IPS DF 4.7 (cell line): ENCODE measurements around the gene CFAP74.

ENCODE experiments used
- DNase-seq: peaks from one replicate; pipeline ENCODE4 v3.0.0-alpha.2; 2013; ENCODE audit warnings: low spot score; ENCODE audit errors: extremely low read depth

Gene CFAP74

DNA sequence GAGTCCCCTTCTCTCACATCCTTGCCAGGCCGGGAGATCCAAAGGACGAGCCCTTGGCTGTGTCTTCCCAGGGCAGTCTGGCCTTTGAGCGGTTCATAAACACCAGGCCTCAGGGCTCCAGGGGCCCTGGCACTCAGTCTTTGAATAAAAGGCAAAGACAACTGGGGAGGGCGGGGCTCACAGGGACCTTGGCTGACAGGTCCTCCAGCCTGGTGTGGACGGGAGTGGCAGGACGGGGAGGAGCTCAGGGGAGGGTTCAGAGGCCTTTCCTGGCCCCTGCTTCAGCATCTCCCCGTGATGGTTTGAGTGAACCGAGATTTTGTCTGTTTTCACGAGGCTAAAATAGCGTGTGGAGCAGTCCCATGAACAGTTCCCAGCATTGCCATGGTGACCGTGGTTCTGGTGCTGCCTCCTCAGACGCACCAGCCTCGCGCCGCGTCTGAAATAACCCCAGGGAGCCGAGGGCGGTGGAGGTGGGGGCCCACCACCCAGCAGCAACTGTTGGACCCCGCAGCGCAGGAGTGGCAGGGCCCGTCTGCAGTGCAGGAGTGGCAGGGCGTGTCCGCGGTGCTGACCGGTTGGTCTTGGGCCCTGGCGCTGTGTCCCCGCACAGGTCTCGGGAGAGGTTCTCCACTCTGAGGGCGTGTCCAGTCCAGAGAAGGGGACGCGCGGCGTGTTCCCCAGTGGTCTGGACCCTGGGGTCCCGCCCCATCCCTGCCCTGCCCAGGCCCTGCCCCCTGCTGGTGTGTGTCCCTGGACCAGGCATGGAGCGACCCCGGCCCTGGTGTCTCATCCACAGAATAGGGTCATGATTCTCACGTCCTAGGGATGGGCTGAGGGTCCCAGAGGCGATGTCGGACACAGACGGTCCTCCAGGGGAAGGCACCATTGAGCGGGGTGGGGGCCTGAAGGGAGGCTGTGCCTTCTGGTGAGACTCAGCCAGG, 39.5 kb upstream of the CFAP74 start:
- no peak for DNase-seq

DNA sequence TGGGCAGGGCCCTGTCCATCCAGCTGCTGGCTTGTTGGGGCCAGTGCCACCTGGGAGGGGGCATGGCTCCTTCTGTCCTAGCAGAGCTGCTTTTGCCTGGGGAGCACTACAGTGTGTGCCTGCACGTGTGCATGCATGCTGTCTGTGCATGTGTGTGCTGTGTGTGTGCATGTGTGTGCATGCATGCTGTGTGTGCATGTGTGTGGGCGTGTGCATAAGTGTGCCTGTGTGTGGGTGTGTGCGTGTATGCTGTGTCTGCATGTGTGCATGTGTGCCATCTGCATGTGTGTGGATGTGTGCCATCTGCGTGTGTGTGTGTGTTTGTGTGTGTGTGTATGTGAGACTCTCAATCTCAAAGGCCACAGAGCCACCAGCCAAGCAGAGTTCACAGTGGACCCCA, 38.3 kb upstream of the CFAP74 start:
- DNase-seq, result no peak

DNA sequence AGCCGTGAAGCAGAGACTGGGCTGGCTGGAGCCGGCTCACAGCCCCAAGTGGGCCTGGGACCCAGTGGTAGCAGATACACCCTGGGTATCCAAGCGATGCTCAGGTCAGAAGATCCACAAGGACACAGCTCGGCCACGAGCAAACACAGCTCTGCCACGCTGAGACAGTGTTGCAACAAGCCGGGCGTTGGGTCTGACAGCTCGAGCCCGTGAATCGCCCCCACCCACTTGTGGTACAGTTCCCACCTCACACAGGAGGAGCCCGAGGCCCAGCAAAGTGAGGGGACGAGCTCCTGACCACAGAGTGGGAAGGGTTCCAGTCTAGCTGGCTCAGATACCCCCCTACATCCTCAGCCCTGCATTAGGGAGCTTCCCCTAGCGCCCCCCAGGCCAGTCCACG, 37.7 kb upstream of the CFAP74 start:
- DNase-seq, result no peak

DNA sequence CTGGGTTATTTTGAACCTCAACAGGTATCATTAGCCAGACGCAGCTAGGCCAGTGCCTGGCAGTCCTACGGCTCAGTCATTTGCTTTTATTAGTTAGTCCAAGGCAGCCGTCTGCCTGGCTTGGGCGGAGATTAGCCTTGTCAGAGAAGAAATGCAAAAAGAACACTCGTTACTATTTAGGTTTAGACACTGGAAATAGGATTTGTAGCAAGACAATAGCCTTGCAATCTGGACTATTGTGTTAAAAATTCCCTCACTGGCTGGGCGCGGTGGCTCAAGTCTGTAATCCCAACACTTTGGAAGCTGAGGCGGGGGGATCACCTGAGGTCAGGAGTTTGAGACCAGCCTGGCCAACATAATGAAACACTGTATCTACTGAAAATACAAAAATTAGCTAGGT, 35.7 kb upstream of the CFAP74 start:
- DNase-seq, result no peak

DNA sequence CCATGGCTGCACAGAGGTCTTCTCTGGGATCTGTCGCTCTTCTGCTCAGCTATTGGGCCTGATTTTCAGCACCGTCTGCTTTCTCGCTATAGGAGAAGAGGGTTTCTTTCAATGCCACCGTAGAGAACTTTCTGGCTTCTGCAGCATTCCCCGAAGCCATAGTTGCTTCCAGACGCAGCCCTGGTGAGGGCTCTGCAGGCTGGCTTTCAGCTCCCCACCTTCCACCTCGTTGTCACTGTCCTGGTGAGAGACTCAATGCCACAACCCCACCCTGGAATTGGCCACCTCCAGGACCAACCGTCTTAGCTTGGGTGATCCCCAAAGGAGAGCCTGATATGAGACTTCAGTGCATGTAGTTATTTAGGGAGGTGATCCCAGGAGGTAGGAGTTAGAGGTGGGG, 34.6 kb upstream of the CFAP74 start:
- no peak for DNase-seq

GRCh38 chr1:2037314-2037979, 33.9 kb upstream of the CFAP74 start:
- DNase-seq, result no peak

DNA sequence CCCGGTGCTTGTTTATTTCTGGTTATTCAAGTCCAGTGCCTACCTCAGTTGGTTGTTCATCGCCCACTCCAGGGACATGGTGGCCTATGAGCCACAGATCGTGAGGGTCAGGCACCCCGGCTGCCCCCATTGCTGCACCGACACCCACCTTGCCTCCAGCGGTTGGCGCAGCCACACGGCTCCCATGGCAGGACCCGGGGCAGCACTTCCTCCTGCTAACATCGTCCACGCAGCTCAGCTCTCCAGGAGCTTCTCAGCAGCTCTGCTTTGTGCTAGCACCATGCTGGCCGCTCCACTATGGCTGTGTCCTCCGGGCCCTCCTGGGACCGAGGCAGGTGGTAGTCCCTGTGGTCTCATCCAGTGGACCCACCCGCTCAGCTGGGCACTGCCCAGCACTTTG, 32.7 kb upstream of the CFAP74 start:
- DNase-seq, result no peak

DNA sequence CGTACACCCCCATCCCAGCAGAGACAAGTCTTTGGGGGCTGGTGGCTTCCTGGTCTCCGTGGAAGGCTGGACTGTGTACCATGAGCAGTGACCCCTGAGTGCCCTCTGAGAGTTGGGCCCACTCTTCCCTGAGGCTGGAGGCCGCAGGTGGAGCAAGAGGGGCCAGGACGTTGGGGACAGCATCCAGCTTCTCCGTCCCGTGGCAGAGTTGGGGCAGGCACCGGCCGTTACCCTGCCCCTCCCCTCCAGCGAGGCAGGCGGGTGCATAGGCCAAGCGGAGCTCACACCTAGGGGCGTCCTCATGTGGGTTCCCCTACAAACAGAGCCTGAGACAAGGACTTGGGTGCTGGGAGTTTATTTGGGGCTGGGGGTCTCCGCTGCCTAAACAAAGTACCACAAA, 29.6 kb upstream of the CFAP74 start:
- no peak for DNase-seq

GRCh38 chr1:2032737-2033136, 29.2 kb upstream of the CFAP74 start:
- no peak for DNase-seq

GRCh38 chr1:2031546-2032540, 28.3 kb upstream of the CFAP74 start:
- no peak for DNase-seq

DNA sequence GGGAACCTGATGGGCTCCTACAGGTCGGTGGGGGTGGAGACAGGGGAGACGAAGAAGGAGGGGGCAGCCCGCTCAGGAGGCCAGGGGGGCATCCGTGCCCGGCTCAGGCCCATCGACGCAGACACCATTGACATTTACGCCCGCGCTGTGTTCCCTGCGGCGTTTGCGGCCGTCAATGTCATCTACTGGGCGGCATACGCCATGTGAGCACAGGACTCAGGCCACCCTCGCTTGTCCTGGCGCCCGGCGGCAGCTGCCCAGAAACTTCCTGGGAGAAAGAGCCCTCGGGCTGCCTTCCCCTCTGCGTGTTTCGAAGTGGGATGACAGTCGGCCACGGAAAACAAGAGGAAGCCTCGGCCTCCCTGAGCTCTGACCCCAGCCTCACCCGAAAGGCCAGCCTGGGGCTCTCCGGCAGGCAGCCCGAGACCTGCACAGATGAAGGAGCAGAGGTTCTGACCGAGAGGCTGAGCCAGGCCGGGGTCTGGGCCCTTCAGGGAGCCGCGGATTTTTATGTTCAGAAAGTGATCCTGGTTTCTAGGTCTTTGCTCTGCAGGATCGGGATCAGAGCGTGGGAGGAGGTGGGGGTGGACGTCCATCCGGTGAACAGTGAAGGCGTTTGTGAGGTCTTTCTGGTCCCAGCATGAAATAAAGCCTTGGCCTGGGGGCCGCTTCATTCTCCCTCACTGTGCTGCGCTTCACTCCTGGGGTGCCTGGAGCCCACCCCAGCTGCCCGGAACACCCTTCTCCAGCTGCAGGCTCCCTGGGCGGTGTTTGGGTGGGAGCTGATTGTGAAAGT, 26.7 kb upstream of the CFAP74 start:
- DNase-seq, result no peak

- no peak for DNase-seq
Observed at GRCh38 chr1:2029561-2029960, 26.0 kb upstream of the CFAP74 start.

DNA sequence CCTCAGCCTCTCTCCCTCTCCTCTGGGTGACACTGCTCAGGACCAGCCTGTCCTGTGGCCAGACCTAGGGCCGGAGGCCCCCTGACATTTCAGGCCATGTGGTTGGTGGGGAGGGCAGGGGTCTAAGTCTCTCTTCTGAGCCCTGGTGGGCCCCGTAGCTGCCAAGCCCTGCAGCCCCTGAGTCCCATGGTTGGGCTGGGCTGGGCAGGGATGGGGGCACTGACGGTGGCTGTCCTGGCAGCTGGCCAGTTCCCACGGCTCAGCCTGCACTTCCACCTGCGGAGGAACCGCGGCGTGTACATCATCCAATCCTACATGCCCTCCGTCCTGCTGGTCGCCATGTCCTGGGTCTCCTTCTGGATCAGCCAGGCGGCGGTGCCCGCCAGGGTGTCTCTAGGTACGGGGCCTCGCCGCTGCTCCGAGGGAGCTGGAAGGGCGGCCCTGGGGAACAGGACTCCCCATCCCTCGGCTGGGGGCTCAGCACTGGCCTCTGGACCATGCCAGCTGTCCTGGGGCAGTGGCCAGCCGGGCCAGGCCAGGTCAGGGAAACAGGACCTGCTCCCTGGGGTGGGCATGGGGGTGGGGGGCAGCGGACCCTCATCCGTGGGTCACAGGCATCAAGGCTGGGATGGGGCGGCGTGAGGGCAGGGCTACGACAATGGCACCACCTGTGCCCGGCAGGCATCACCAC, 25.4 kb upstream of the CFAP74 start:
- DNase-seq, result no peak

GRCh38 chr1:2027961-2028583, 24.5 kb upstream of the CFAP74 start:
- no peak for DNase-seq

DNA sequence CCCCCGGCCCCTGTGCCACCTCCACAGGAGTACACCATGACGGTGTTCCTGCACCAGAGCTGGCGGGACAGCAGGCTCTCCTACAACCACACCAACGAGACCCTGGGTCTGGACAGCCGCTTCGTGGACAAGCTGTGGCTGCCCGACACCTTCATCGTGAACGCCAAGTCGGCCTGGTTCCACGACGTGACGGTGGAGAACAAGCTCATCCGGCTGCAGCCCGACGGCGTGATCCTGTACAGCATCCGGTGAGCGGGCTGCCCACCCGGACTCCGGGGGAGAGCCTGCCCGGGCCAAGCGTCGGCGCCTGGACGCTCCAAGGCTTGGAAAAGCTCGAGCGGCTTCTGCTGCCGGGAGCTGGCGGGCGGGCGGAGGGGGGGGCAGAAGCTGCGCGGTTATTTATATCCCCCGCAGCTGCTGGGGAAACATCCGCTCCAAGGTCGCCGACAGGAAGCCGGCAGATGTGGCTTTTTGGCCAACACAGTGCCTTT, 21.9 kb upstream of the CFAP74 start:
- DNase-seq, result no peak

DNA sequence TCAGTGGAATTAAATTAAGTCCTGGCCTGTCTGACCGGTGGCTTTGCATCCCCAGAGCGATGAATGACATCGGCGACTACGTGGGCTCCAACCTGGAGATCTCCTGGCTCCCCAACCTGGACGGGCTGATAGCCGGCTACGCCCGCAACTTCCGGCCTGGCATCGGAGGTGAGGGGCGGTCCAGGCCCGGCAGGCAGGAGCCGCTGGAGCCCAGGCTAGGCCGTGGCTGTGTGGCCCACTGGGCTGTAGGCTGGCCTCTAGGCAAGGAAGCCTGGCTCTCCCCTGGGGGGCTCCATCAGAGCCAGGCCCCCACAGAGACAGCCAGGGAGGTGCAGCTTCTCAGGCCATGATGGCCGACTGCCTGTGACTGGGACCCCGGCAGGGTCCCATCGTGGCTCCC, 21.3 kb upstream of the CFAP74 start:
- DNase-seq, result no peak

DNA sequence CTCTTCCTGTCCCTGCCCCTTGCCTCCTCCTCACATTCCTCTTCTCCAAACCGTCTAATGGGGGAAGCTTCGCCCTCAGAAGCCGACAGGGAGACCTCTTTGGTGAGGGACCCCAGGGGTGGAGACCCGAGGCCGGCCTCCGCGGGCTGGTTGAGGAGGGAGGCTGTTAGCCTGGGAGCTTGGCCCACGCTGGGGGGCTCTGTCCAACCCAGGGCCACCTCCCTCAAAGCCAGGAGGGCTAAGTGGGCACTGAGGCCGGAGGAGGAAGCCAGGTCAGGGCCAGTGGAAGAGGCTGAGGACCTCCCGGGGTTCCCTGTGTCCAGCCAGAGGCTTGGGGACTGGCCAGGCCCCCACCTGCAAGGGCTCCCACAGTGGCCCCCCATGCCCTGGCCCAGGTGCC, 20.9 kb upstream of the CFAP74 start:
- no peak for DNase-seq

DNA sequence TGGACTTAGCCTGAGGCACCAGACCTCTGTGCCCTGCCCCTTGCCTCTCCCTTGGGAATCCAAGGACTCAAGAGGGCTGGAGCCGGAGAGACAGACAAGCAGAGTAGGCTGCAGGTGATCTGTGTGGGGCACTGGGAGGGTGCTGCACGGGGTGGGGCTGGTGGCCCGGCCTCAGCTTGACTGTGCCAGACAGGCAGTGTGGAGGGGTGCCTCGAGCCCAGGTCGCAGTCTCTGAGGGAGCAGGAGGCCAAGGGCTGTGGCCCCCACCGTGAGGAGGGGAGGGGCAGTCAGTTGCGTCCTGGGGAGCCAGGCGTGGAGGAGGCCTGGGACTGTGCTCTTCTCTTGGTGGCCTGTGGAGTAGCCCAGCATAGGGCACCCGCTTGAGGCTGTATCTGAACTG, 19.6 kb upstream of the CFAP74 start:
- no peak for DNase-seq

DNA sequence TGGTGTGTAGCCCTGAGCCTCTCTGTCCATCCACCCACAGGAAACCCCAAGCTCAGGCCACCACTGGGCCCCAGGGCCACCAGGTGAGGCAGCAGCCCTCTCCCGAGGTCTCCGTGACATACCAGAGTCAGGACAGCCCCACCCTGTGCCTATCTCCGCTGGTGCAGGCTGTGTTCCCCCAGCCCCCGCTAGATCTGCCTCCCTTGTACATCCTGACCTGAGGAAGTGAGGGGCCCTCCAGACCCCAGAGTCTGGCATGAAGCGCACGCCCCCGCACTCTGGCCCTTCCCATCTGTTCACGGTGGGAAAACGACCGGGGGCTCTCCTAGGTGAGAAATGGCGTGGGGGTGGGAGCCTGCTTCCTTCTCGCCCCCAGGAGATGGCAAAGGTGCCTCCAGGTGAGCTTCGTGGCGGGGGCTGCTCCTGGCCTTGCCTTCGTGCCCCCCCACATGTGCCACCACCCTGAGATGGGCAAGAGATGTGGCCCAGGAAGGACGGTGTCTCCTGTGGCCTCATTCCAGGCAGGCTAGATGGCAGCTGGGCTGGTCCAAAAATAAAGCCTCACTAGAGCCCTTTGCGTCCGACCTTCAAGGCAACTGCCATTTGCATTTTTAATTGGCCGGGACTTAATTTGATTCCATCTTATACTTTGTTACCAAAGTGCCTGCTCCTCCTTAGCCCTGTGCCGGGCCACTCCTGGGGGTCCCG, 18.6 kb upstream of the CFAP74 start:
- no peak for DNase-seq
